ENCODE measurements around the gene SPHKAP. TPM values are rescaled to one million over a fixed set of nuclear protein-coding genes. Genes with fewer than 3 reads are reported as not detected.

Gene SPHKAP
- total and polyA plus RNA-seq, 11 donors, result 8.3 to 150 (median 70.2) TPM

GRCh38 chr2:228039752-228040534 is 141.5 kb downstream of the SPHKAP start:
- no peak overlapping the region for H3K4me3 ChIP-seq
- H3K9me3 ChIP-seq, result no peaks in the 10 kb centered on the region
- no peak for TF ChIP-seq POLR2A (IDR thresholded peaks at IDR 0.05)
- TF ChIP-seq, protein P1, sequence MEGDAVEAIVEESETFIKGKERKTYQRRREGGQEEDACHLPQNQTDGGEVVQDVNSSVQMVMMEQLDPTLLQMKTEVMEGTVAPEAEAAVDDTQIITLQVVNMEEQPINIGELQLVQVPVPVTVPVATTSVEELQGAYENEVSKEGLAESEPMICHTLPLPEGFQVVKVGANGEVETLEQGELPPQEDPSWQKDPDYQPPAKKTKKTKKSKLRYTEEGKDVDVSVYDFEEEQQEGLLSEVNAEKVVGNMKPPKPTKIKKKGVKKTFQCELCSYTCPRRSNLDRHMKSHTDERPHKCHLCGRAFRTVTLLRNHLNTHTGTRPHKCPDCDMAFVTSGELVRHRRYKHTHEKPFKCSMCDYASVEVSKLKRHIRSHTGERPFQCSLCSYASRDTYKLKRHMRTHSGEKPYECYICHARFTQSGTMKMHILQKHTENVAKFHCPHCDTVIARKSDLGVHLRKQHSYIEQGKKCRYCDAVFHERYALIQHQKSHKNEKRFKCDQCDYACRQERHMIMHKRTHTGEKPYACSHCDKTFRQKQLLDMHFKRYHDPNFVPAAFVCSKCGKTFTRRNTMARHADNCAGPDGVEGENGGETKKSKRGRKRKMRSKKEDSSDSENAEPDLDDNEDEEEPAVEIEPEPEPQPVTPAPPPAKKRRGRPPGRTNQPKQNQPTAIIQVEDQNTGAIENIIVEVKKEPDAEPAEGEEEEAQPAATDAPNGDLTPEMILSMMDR (IDR thresholded peaks at IDR 0.05), result peak in 11 of 12 donors; percentile 33 to 62 (median 50)
- no peaks in the 10 kb centered on the region for H3K27me3 ChIP-seq
- no peak overlapping the region for H3K27ac ChIP-seq
- ATAC-seq (no peak), DNase-seq (no peak)
- 71 to 77% (median 71%) methylated on average over 5 of the region's 5 CpGs for WGBS, 4 donors
- H3K36me3 ChIP-seq, result no peaks in the 10 kb centered on the region
- no peaks in the 10 kb centered on the region for H3K4me1 ChIP-seq
- intact Hi-C loops (cut with DNase I), result loop anchor here in 1 of 10 donors (5.0 kb wide), 1 partner anchor 142 kb away; the partner anchor contains the start of gene SPHKAP

- Histone ChIP-seq H3K27ac (no peak overlapping the region), H3K9me3 (no peaks in the 10 kb centered on the region), H3K36me3 (no peaks in the 10 kb centered on the region), H3K4me1 (no peaks in the 10 kb centered on the region), H3K4me3 (no peak overlapping the region), H3K27me3 (no peaks in the 10 kb centered on the region)
- 52 to 55% (median 53%) methylated on average over 4 of the region's 4 CpGs for WGBS, 4 donors
- TF ChIP-seq POLR2A (IDR thresholded peaks at IDR 0.05), result no peak
- TF ChIP-seq, protein P1 (IDR thresholded peaks at IDR 0.05), result no peak
- intact Hi-C loops (cut with DNase I), result no loop called here
- ATAC-seq (no peak), DNase-seq (no peak)
Observed at GRCh38 chr2:228038967-228039366, 142.5 kb downstream of the SPHKAP start.

DNA sequence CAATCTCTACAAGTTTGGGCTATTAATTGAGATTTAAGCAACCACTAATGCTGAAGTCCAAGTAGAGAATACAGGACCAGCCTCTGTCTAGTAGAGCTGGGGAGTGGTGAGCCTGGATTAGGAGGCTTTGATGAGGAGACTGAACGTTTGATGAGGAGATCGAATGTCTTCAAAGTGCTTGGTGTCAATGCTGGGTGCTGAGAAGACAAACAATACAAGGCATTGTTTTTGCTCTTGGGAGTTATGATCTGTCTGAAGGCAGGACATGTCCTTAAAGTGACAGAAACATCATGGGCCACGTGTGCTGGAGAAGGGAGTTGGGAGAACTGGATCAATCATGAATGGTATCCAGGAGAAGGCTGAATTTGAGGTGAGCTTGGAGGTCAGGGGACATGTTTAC is 143.6 kb downstream of the SPHKAP start:
- DNase-seq, result no peak
- Histone ChIP-seq H3K27ac (no peak overlapping the region), H3K9me3 (no peaks in the 10 kb centered on the region), H3K4me3 (no peak overlapping the region), H3K4me1 (no peaks in the 10 kb centered on the region), H3K36me3 (no peaks in the 10 kb centered on the region), H3K27me3 (no peaks in the 10 kb centered on the region)
- intact Hi-C loops (cut with DNase I), result no loop called here
- no peak for ATAC-seq
- TF ChIP-seq, protein P1 (IDR thresholded peaks at IDR 0.05), result no peak
- TF ChIP-seq POLR2A (IDR thresholded peaks at IDR 0.05), result no peak
- 46 to 55% (median 48%) methylated on average over 3 of the region's 3 CpGs for WGBS, 4 donors

GRCh38 chr2:228023619-228024018 is 157.9 kb downstream of the SPHKAP start:
- WGBS, 4 donors, result 76 to 84% (median 83%) methylated on average over 6 of the region's 6 CpGs
- intact Hi-C loops (cut with DNase I), result no loop called here
- Histone ChIP-seq H3K4me1 (no peaks in the 10 kb centered on the region), H3K27ac (no peak overlapping the region), H3K36me3 (peaks cover 0 to 74% (median 17%) of the 10 kb centered on the region in 9 donors), H3K9me3 (no peaks in the 10 kb centered on the region), H3K27me3 (no peaks in the 10 kb centered on the region), H3K4me3 (no peak overlapping the region)
- DNase-seq (no peak), ATAC-seq (no peak)
- no peak for TF ChIP-seq POLR2A (IDR thresholded peaks at IDR 0.05)
- TF ChIP-seq, protein P1 (IDR thresholded peaks at IDR 0.05), result no peak
